ENCODE results near the gene DCAKD. TPM values are rescaled to one million over a fixed set of nuclear protein-coding genes. Genes with fewer than 3 reads are reported as not detected.

Gene DCAKD
- total and polyA plus RNA-seq, 4 experiments from 2014 or later, result 8.8 to 32.1 (median 24.1) TPM

Other genes starting within 250 kb of the DCAKD start
- not detected for gene GJC1, start 221.3 kb downstream of the DCAKD start, total RNA-seq
- not detected for gene GJC1, start 221.3 kb downstream of the DCAKD start, polyA plus RNA-seq
- not detected for gene HIGD1B, start 203.7 kb downstream of the DCAKD start, total RNA-seq
- not detected for gene HIGD1B, start 203.7 kb downstream of the DCAKD start, polyA plus RNA-seq
- gene EFTUD2, start 152.2 kb downstream of the DCAKD start, total RNA-seq, result 100 to 1,000 TPM in 1 of 2 experiments, 10 to 100 TPM in 1; 98.9 to 101 TPM
- 10 to 100 TPM; 82.2 to 82.3 TPM for gene EFTUD2, start 152.2 kb downstream of the DCAKD start, polyA plus RNA-seq
- not detected for gene GFAP, start 136.1 kb downstream of the DCAKD start, total RNA-seq
- under 1 TPM in 1 of 2 donors, not detected in 1; 0.16 TPM for gene GFAP, start 136.1 kb downstream of the DCAKD start, polyA plus RNA-seq
- not detected for gene KIF18B, start 103.9 kb downstream of the DCAKD start, total RNA-seq
- not detected for gene KIF18B, start 103.9 kb downstream of the DCAKD start, polyA plus RNA-seq
- not detected for gene C1QL1, start 83.3 kb downstream of the DCAKD start, total RNA-seq
- not detected for gene C1QL1, start 83.3 kb downstream of the DCAKD start, polyA plus RNA-seq
- 100 to 1,000 TPM; 125 to 126 TPM for gene NMT1, start 9.7 kb upstream of the DCAKD start, total RNA-seq
- gene NMT1, start 9.7 kb upstream of the DCAKD start, polyA plus RNA-seq, result 10 to 100 TPM; 56.2 to 75.7 TPM
- 1 to 10 TPM; 3.8 to 6.0 TPM for gene PLCD3, start 80.9 kb upstream of the DCAKD start, total RNA-seq
- gene PLCD3, start 80.9 kb upstream of the DCAKD start, polyA plus RNA-seq, result under 1 TPM; 0.30 to 0.80 TPM
- gene ACBD4, start 84.1 kb upstream of the DCAKD start, total RNA-seq, result 10 to 100 TPM; 41.9 to 48.1 TPM
- gene ACBD4, start 84.1 kb upstream of the DCAKD start, polyA plus RNA-seq, result 10 to 100 TPM; 10.3 to 10.5 TPM
- 10 to 100 TPM; 28.8 to 30.8 TPM for gene HEXIM1, start 96.8 kb upstream of the DCAKD start, total RNA-seq
- gene HEXIM1, start 96.8 kb upstream of the DCAKD start, polyA plus RNA-seq, result 1 to 10 TPM; 2.8 to 5.9 TPM
- gene HEXIM2, start 110.2 kb upstream of the DCAKD start, total RNA-seq, result 1 to 10 TPM; 2.7 to 5.1 TPM
- 1 to 10 TPM; 2.7 to 2.8 TPM for gene HEXIM2, start 110.2 kb upstream of the DCAKD start, polyA plus RNA-seq
- 100 to 1,000 TPM; 403 to 405 TPM for gene FMNL1, start 170.3 kb upstream of the DCAKD start, total RNA-seq
- 10 to 100 TPM in 1 of 2 donors, 1 to 10 TPM in 1; 8.1 to 64.4 TPM for gene FMNL1, start 170.3 kb upstream of the DCAKD start, polyA plus RNA-seq
- under 1 TPM; 0.22 to 0.41 TPM for gene SPATA32, start 210.5 kb upstream of the DCAKD start, total RNA-seq
- gene SPATA32, start 210.5 kb upstream of the DCAKD start, polyA plus RNA-seq, result under 1 TPM; 0.25 to 0.49 TPM

Data from CD4-positive, alpha-beta memory T cell (primary cell).